GM21390 (cell line): ENCODE results near the gene CELA2B.
"Not testable (repeated sequence)": the region's sequence is repeated elsewhere in the genome, so short reads cannot be mapped to it uniquely, and the experiment has no call there.

ENCODE experiments used
- ATAC-seq: cut with Tn5 transposase; IDR thresholded peaks from one replicate; pipeline ENCODE4 v1.9.1; 2021; ENCODE audit not compliant: unreplicated experiment

CELA2B gene

DNA sequence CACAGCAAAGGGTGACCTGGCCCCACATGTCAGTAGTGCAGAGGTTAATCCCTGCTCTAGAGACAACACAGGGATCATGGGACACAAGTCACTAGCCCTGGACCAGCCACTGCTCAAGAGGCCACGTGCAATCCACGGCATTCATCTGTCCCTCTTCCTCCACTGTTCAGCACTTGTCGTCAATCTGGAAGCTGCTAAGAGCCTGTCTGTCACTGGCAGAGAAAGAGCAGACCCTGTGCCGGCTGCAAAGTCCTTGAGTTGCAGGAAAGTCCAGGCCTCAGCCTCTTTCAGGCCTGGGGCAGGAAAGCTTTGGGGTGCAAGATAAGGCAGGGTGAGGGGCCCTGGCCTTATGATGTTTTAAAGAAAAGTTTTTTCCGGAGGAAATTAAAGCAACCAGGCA is 16.7 kb downstream of the CELA2B start:
- ATAC-seq: no peak

DNA sequence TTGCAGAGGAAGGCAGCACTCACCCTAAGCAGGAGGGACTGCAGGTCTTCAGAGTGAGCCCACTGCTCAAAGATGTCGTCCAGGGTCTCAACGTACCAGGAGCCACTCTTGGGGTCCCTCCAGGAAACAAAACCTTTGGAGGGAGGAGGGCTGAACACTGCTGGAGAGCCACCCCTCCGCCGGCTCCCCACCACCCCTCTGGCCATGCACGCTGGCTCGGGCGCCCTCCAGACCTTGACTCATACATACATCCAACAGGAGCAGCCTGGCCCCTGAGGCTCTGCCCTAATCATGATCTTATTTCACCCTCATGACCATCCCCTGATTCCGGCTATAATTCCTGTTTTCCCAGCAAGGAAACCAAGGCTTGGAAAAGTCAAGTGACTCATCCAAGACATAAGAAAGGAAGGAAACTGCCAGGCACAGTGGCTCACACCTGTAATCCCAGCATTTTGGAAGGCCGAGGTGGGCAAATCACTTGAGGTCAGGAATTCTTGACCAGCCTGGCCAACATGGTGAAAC is 18.0 kb downstream of the CELA2B start:
- ATAC-seq: no peak

- no peak for ATAC-seq
Observed at GRCh38 chr1:15500184-15501178, 24.6 kb downstream of the CELA2B start.

- ATAC-seq: no peak
Observed at GRCh38 chr1:15501208-15502032, 25.5 kb downstream of the CELA2B start.

GRCh38 chr1:15504436-15504835 is 28.5 kb downstream of the CELA2B start:
- ATAC-seq: no peak

- no peak for ATAC-seq
Observed at GRCh38 chr1:15506831-15507230, 30.9 kb downstream of the CELA2B start.

DNA sequence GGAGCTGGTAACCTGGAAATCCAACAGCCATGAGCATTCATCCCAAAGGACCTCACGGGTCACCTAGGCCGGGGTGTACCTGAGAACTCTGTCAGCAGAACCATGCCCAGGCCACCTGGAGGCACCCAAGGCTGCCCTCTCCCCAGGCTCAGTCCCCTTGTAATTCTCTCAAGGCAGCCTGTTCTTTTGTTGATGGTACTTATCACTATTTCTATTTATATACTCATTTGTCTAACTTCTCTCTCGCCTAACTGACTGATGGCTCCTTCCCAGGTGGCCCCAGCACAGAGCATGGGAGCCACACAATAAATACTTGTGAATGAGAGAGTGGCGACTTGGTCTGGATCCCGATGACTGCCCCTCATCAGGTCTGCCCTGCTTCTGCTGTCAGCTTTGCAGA is 31.4 kb downstream of the CELA2B start:
- no peak for ATAC-seq

- no peak for ATAC-seq
Observed at GRCh38 chr1:15508700-15509487, 33.0 kb downstream of the CELA2B start.

DNA sequence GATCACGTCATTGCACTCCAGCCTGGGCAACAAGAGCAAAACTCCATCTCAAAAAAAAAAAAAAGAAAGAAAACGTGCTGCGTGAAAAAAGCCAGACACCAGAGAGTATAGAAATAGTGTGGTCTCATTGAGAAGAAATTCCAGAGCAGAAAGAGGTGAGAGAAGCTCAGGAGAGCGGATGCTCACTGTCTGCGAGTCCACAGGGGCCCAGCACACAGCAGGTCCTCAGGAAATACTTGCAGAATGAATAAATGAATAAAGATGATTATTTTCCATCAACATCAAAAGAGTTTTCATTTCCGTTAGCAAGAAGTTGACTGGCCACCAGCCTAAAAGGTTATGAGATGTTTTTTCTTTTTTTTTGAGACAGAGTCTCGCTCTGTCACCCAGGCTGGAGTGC is 33.7 kb downstream of the CELA2B start:
- ATAC-seq: no peak

DNA sequence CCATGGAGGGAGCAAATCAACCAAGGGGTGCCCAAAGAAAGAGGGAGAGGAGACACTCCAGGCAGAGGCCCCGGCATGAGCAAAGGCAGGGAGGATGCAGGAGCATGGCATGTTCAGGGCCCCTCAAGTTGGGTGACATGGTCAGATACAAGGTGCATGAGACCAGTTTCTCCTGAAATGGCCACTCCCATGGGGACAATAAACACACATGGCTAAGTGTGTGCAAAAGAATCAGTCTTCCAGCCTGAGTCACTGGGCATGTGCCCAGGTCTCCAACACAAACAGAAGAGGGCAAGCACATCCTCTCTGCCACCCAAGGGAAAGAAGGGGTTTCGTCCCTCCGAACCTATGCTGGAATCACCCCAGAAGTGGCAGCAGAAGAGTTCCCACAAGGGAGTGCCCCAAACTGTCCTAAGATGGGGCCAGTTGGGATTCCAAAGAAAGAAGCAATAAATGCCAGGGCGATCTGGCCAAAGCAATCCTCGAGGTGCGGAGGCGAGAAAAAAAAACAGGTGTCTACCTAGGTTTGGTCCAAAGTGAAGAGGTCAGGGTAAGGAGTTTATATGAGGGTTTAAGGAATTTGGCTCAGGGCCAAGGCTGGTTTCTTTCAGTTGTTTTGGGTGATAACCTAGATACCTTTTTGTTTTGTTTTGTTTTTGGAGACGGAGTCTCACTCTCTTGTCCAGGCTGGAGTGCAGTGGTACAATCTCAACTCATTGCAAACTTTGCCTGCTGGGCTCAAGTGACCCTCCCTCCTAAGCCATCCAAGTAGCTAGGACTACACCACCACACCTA is 34.9 kb downstream of the CELA2B start:
- no peak for ATAC-seq

DNA sequence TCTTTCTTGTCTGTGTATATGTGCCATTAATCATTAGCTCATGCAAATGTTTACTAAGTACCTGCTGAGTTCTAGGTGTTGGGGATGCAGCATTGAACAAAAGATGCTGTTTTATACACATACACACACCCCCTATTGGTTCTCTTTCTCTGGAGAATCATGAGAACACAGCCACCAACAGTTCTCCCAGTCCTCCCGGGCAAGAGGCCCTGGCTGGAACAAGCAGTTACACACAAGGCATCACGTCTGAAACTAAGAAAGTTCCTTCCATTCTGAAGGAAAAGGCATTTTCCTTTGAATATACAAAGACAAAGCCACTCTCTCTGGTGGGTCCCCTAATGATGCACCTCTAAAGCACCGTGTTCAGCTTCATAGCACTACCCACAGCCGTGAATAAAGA is 37.3 kb downstream of the CELA2B start:
- no peak for ATAC-seq

GRCh38 chr1:15513919-15514318 is 38.0 kb downstream of the CELA2B start:
- no peak for ATAC-seq

- not testable (repeated sequence) for ATAC-seq
Observed at GRCh38 chr1:15514557-15514956, 38.7 kb downstream of the CELA2B start.

DNA sequence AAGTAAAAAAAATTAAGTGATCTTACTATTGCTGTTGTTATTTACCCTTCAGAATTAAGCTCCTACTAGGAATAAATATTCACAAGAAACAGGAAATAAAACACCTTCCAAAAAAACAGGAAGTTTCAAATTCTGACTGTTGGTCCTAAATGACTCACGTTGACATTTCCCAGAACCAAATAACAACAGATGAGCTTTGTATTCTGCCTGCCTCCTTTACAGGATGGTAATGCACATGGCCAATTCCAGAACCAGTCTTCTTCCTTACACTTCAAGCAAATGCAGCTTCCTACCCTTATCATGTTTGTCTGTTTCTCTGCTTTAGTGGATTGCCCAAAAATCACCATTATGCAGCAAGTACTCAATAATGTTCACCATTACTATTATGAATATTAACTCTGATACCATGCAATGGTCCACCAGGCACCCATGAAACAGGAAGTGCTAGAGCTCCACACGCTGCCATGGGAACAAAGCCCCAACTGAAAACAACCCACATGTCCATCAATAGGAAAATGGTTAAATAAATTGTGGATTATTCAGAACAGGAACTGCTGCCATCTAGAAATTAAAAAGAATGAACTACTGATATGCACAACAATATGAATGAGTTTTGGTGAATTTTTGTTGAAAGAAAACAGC is 39.2 kb downstream of the CELA2B start:
- ATAC-seq: no peak

- ATAC-seq: no peak
Observed at GRCh38 chr1:15519625-15520024, 43.7 kb downstream of the CELA2B start.

DNA sequence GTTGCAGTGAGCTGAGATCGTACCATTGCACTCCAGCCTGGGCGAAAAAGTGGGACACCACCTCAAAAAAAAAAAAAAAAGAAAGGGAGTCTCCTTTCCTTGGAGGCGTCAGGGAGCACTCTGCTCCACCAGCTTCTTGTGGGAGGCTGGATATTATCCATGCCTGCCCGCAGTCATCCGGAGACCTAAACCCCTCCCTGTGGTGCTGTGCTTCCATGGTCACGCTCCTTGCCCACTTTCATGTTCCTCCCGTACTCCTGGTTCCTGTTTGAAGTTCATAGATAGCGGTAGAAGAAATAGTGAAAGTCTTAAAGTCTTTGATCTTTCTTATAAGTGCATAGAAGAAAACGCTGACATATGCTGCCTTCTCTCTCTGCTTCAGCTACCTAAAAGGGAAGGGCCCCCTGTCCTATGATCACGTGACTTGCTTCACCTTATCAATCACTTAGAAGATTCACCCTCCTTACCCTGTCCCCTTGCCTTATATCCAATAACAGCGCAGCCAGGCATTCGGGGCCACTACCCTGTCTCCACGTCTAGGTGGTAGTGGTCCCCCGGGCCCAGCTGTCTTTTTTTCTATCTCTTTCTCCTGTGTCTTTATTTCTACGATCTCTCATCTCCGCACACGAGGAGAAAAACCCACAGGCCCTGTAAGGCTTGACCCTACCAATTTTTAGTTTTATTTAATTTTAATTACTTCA is 45.5 kb downstream of the CELA2B start:
- ATAC-seq: not testable (repeated sequence)

DNA sequence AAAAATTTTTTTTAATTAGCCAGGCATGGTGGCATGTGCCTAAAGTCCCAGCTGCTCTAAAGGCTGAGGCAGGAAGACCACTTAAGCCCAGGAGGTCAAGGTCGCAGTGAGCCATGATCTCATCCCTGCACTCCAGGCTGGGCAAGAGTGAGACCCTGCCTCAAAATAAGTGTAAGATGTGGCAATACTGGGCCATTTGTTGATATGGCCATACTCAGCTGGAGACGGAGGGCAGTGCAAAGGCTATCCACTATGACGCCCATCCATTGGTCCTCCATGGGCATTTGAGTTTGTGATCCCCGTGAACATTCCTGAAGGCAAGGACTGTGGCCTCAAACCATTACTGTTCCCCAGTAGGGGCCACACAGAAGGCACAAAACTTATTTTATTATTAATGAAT is 46.6 kb downstream of the CELA2B start:
- no peak for ATAC-seq

GRCh38 chr1:15523104-15524020 is 47.5 kb downstream of the CELA2B start:
- ATAC-seq: no peak
